Measurements from ENCODE around the gene ADAM19.
A peak's percentile ranks its signal among the peaks of the same experiment; 100 is the strongest.

ADAM19 gene

DNA sequence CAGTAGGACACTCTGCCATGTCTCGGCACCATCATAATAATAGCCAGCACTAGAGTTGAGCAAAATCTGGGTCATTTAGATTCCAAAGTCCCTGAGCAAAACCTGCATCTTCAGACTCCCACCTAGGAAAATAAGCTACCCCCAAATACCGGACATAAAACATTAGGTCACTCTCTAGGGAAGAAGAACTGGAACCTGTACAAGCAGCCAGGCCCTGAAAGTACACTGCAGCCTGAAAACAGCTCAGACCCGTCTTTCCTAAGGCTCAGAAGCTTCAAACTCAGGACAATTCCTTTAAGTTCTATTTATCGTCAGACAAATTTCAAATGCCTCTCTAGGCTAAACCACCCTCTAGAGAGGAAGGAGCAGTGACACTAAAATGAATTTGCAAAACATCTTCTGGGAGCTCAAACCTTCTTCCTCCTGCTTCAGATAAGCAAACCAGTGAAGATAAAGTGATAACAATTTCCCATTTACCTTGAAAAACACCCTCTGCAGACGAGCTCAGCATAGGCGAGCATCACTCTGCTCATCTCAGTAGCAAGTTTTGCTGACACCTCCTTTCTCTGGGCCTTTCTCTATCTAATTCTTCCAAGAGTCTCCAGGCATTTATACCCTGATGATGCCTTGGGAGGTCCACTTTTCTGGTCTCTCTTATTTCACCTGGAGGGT is 34.0 kb downstream of the ADAM19 start:
- DNase-seq = no peak

- DNase-seq = peak; percentile 74
These were observed 34.7 kb downstream of the ADAM19 start for GRCh38 chr5:157540707-157541446.

GRCh38 chr5:157540124-157540523 is 35.5 kb downstream of the ADAM19 start:
- no peak for DNase-seq

DNA sequence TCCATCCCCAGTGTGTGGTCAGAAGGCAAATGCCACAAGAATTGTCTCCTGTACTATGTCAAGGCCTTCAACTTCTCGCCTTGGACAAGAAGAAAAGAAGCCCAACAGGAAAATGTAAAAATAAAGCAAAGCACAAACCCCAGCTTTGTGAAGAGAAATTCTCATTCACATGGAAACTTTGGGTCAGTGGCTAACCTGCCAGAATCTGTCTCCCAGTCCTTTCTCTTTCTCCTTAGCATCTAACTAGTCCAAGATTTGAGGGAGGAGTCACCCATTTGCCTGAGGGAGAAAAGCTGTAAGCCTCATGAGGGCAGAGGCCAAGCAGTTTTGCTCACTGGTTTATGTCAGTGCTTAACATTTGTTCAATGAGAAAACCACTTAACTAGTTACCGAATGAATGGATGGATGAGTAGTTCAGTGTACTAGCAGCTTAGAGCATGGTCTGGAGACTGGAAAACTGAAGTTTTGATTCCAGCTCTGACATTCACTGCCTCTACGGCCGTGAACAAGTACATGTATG is 36.0 kb downstream of the ADAM19 start:
- no peak for DNase-seq

GRCh38 chr5:157538311-157538710 is 37.3 kb downstream of the ADAM19 start:
- DNase-seq = no peak

GRCh38 chr5:157535042-157535865 is 40.3 kb downstream of the ADAM19 start:
- peak; percentile 72 for DNase-seq

GRCh38 chr5:157533011-157533481 is 42.5 kb downstream of the ADAM19 start:
- no peak for DNase-seq

DNA sequence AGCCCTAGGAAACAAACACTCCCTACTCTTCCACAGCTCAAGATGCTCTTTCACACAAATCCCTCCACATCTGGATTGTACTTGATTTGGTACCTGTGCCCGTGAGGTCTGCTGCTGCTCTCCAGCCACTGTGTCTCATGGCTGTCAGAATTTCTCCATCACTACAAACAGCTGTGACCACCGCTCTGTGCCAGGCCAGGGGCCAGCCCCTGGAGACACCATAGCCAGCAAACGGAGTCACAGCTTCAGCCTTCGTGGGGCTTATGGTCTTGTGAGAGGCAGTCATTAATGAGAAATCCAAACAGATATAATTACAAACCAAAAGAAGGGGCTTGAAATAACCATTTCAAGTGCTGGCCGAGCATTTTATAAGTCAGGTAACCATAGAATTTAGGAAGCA is 43.6 kb downstream of the ADAM19 start:
- no peak for DNase-seq

- DNase-seq = no peak
These were observed 45.2 kb downstream of the ADAM19 start for GRCh38 chr5:157530226-157530972.

- DNase-seq = no peak
These were observed 46.6 kb downstream of the ADAM19 start for GRCh38 chr5:157529002-157529401.

DNA sequence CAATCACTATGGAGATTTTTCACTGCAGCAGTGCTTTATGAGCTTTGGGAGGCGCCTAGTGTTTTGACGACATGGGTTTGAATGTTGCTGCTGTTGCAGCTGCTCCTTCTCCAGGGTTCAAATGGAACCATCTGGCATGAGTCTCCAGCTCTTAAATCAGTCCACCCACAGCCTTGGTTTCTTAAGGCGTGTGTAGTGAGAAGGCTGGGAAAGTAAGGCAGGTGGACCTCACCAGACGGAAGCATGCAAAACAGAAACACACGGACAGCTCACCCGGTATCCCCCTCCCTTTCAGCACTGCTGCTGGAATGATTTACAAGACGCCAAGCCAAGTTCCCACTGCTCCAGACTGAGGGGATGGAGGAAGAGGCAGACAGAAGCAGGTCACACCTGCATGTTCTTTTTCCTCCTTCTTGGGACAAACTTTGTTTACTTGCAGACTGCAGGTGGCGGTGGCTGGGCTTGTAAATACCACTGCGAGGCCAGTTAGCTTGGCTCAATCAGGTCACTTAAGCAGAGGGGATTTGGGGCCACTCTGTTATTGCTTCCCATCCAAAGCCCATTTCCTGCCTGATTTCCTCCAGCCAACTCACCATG is 47.4 kb downstream of the ADAM19 start:
- DNase-seq = peak; percentile 56

- no peak for DNase-seq
These were observed 50.7 kb downstream of the ADAM19 start for GRCh38 chr5:157524887-157525286.

DNA sequence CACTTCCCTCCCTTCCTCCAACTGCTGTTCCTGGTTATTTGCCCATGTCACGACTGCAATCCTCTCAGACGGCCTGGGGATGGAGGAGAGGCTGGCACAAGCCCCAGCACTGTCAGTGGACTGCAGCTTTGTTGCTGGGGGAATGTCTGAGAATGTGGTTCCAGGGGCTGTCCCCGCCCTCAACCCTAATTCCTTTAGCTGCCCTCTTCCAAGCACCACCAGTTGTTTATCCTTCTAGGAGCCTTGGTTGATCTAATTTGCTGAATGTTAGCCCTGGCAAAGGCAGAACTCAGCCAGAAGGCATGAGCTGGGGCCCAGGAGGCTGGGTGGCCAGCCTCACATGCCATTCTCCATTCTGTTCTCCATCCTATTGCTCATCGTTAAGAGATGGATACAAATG is 51.6 kb downstream of the ADAM19 start:
- DNase-seq = no peak

DNA sequence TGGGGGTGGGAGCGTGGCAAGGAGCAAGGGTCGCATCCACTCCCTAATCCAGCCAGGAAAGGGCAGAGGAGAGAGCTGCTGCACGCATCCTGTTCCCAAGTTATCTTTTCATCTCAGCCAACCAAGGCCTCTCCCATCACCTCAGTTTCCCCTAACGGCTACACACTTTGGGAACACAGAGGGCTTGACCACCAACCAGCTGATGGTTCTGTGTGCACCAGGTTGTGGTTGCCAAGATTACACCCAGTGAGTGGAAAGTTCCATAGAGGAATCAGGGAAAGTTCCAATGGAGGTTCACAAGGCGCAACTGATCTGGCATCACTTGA is 53.9 kb downstream of the ADAM19 start:
- DNase-seq = no peak

DNA sequence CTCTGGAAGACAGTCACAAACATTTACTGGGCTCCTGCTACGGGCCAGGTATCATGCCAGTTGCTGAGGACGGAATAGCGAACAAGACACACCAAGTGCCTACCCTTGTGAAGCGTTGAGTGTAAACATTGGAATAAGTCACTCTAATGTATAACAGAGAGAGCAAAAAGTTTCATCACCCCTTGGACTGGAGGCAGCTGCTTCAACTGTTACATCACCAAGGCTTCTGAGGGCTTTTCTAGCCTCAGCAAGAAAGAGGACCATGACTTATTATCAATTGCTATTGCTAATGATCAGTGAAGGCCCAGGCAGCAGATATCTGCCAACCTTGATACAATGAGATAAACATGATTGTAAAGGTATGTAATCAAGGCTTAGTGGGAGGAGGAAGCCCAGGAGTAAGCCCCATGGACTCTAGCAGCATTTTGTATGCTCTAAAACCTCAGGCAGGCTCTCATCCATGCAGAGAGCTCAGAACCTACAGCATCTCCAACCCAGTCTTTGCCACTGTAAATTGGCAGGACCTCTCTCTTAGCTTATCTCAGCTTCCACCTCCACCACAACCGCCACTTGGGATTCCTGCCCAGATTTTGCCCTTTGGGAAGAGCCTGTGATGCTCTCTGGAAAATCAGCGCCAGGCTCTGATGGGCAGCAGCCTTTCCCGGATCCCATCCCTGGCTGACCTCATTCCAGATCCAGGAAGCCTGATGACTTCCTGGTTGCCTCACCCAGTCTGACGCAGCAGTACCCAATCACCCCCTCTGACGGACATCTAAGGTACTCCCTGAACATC is 54.5 kb downstream of the ADAM19 start:
- DNase-seq = peak; percentile 16

DNA sequence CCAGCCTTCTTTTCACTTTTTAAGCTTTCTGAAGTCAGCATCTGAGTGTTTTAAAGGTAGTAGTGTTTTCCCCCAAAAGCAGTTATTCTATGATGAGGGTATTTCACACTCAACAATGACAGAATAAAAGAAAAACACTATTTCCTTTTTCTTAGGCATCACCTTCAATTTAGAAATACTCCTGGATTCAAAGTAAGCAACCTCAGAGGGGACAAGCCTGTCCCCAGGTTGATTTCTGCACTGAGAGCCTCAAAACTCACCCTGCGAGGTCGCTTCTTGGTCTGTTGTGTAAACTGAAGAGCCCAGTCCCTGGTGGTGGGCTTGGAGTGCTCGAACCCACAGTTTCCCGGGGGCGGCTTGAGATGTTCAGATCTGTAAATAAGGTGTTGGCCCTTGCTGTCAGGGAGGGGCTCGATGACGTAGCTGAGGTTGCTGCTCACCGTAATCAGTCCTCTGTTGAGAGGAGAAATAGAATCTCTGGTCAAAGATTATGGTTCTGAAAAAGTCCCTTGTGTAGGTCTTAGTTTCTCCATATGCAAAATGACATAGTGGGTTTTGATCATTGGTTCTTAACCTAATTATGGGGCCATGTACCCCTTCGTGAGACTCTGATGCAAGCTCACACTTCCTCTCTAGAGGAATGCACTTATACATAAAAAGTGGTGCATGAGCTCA is 55.9 kb downstream of the ADAM19 start:
- no peak for DNase-seq

- no peak for DNase-seq
These were observed 56.6 kb downstream of the ADAM19 start for GRCh38 chr5:157518963-157519362.

- peak; percentile 86 for DNase-seq
These were observed 58.8 kb downstream of the ADAM19 start for GRCh38 chr5:157516626-157517325.

DNA sequence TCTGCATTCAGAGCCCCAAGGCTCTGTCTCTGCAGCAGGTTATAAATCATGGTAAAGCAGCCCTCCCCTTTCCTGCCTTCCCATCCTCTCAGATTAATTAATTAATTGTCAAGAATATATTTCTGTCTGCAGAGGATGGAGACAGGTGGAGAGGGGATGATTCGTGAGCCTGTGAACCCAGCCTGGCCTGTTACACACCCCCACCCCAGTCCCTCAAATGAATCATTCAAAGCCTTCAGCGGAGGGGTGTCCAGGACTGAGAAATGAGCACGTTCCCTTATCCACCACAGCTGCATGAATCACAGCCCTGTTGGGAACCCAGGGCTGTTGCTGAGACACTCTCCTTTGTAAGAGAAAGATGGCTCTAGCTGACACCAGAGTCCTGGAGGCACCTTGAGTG is 59.6 kb downstream of the ADAM19 start:
- peak; percentile 92 for DNase-seq

DNA sequence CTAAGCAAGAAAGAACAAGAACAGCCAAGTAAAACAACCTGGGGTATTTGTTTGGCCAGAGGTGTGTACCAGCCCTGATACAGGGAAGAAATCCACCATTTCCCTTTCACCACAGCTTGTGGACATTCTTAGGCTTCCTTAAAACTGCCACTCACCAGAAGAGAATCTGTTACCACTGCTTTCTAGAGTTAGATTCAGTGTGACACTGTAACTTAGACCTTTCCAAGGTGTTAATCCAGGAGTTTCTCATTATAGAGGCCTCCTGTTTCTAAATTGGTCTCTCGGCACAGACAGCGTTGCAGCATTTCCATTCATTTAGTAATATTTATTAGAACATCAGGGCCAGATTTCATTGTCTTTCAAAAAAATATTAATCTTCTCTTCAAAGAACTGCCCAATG is 60.6 kb downstream of the ADAM19 start:
- DNase-seq = no peak

All from fibroblast of skin of right quadriceps (primary cell).